ENCODE measurements around the gene TM4SF18. TPM values are rescaled to one million over a fixed set of nuclear protein-coding genes. Genes with fewer than 3 reads are reported as not detected.

TM4SF18 gene
- total RNA-seq, 3 donors from 2014 or later (not counting 1 experiment from before 2014, with no cell fraction given), result not detected

DNA sequence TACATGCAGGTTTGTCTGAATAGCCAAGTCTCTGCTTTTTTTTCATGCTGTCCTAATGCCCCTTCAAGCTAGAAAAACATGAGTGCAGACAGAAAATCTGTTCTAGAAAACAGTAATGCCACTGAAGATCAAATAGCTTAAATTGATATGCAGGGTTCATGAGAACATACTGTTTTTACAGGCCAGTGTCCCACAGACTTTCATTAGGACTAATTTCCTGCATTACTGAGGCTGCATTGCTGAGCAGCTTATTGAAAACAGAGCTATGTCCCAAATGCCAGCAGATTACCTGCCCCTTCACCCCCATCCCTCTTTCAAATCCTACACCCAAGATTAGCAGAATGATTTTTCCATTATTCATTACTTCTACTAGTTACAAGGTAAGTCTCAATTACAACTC lies 665 bp downstream of the TM4SF18 start:
- Mint-ChIP-seq H3K4me1 (no peaks in the 10 kb centered on the region), H3K27me3 (ENCODE audit: low read depth in 2 of 2) (peaks cover 5 to 12% of the 10 kb centered on the region in 2 donors), H3K9me3 (no peaks in the 10 kb centered on the region), H3K4me3 (no peak overlapping the region), H3K27ac (no peak overlapping the region), H3K36me3 (no peaks in the 10 kb centered on the region)
- TF ChIP-seq, protein P1, sequence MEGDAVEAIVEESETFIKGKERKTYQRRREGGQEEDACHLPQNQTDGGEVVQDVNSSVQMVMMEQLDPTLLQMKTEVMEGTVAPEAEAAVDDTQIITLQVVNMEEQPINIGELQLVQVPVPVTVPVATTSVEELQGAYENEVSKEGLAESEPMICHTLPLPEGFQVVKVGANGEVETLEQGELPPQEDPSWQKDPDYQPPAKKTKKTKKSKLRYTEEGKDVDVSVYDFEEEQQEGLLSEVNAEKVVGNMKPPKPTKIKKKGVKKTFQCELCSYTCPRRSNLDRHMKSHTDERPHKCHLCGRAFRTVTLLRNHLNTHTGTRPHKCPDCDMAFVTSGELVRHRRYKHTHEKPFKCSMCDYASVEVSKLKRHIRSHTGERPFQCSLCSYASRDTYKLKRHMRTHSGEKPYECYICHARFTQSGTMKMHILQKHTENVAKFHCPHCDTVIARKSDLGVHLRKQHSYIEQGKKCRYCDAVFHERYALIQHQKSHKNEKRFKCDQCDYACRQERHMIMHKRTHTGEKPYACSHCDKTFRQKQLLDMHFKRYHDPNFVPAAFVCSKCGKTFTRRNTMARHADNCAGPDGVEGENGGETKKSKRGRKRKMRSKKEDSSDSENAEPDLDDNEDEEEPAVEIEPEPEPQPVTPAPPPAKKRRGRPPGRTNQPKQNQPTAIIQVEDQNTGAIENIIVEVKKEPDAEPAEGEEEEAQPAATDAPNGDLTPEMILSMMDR (IDR thresholded peaks at IDR 0.05), result no peak
- Histone ChIP-seq H3K27me3 (ENCODE audit: control insufficient read depth, insufficient read depth, low read length) (no peaks in the 10 kb centered on the region), H3K4me3 (ENCODE audit: low read length) (no peak overlapping the region), H3K27ac (ENCODE audit: low read length) (no peak overlapping the region), H3K4me1 (ENCODE audit: control insufficient read depth, insufficient read depth, low read length) (no peaks in the 10 kb centered on the region), H3K9me3 (ENCODE audit: control insufficient read depth, insufficient read depth, low read length) (no peaks in the 10 kb centered on the region), H3K36me3 (ENCODE audit: control insufficient read depth, insufficient read depth, low read length) (no peaks in the 10 kb centered on the region)
- ATAC-seq, result no peak
- DNase-seq, result no peak
- intact Hi-C loops (cut with micrococcal nuclease), result no loop called here

DNA sequence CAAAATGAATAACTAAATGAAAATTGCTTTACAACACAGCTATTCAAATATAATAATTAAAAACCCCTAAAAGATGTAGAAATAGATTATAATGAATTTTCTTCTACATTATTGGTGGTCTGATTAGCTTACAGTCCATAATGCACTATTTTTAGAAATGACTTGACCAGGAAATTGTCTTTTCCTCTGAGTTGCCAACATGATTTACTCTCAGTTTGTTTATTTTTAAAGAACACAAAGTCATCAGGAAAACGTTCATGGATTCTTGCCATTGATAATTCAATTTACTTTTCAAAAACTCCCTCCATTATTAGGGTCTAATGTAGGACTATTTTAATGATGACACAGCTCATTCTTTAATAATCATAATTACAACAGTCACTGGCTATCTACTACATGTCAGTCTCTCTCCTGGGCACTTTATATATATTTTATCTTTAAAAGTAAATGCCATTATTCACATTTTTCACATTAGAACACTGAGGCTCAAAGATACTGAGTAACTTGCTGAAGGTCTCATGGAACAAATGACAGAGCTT lies 1.1 kb downstream of the TM4SF18 start:
- Histone ChIP-seq H3K27ac (ENCODE audit: low read length) (no peak overlapping the region), H3K27me3 (ENCODE audit: control insufficient read depth, insufficient read depth, low read length) (no peaks in the 10 kb centered on the region), H3K4me1 (ENCODE audit: control insufficient read depth, insufficient read depth, low read length) (no peaks in the 10 kb centered on the region), H3K4me3 (ENCODE audit: low read length) (no peak overlapping the region), H3K36me3 (ENCODE audit: control insufficient read depth, insufficient read depth, low read length) (no peaks in the 10 kb centered on the region), H3K9me3 (ENCODE audit: control insufficient read depth, insufficient read depth, low read length) (no peaks in the 10 kb centered on the region)
- intact Hi-C loops (cut with micrococcal nuclease), result no loop called here
- TF ChIP-seq, protein P1 (IDR thresholded peaks at IDR 0.05), result no peak
- Mint-ChIP-seq H3K9me3 (no peaks in the 10 kb centered on the region), H3K27ac (no peak overlapping the region), H3K4me1 (no peaks in the 10 kb centered on the region), H3K36me3 (no peaks in the 10 kb centered on the region), H3K27me3 (ENCODE audit: low read depth in 2 of 2) (peaks cover 6 to 16% of the 10 kb centered on the region in 2 donors), H3K4me3 (no peak overlapping the region)
- WGBS (ENCODE audit: insufficient coverage), result no CpG with 5 or more reads among the region's 1 CpG
- no peak for DNase-seq
- ATAC-seq, result no peak

DNA sequence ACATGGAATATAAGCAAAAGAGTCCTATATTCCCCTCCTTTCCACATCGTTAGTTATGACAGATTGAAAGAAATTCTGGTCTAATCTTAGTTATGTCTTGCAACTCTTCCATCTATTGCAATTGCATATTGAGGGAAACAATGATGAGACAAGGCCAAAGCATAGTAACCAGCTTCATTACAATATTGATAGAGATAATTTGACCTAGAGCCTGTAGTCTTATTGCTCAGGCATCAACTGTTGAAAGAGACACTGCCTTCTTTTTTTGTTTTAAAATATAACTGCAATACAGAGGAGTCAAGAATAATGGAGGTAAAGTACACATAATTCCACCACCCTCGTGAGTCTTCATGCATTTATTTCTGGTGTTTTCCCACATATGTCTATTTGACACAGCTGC lies 2.0 kb downstream of the TM4SF18 start:
- Mint-ChIP-seq H3K9me3 (no peaks in the 10 kb centered on the region), H3K36me3 (no peaks in the 10 kb centered on the region), H3K27ac (no peak overlapping the region), H3K4me3 (no peak overlapping the region), H3K4me1 (no peaks in the 10 kb centered on the region), H3K27me3 (ENCODE audit: low read depth in 2 of 2) (peaks cover 8 to 19% of the 10 kb centered on the region in 2 donors)
- Histone ChIP-seq H3K27ac (ENCODE audit: low read length) (no peak overlapping the region), H3K4me1 (ENCODE audit: control insufficient read depth, insufficient read depth, low read length) (no peaks in the 10 kb centered on the region), H3K4me3 (ENCODE audit: low read length) (no peak overlapping the region), H3K36me3 (ENCODE audit: control insufficient read depth, insufficient read depth, low read length) (no peaks in the 10 kb centered on the region), H3K9me3 (ENCODE audit: control insufficient read depth, insufficient read depth, low read length) (no peaks in the 10 kb centered on the region), H3K27me3 (ENCODE audit: control insufficient read depth, insufficient read depth, low read length) (no peaks in the 10 kb centered on the region)
- TF ChIP-seq, protein P1 (IDR thresholded peaks at IDR 0.05), result no peak
- DNase-seq (no peak), ATAC-seq (no peak)
- 89% methylated on average over 1 of the region's 2 CpGs for WGBS (ENCODE audit: insufficient coverage)
- intact Hi-C loops (cut with micrococcal nuclease), result no loop called here

DNA sequence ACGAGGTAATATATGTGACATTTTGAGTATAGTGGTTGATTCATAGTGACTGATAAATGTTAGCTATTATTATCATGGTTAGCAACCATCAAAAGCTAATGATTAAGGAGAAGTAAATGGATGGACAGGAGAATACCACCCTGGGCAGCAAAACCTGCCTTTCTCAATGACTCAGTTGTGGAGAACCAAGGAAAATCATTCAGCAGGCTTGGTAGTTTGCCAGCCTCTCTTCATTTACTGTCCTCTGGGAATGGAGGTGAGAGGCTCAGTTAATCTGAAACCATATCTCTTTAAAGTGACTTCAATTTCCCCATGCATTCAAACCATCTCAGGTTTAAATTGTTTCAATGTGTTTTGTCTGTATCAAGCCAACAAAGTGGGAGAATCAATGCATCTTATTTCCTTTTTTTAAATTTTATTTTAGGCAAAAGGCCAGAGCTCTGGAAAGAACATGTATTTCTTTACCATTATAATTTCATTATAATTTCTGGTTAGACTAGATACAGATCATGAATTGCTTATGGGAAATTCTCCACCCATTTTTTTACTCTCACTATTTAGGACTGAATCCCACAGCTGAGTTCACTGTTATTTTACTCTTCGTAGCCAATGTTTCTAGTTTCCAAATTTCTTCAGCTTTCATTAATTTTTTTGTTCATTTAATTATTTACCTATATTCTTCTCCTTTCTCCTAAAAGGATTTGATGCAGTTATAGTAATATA lies 2.7 kb downstream of the TM4SF18 start:
- no peaks in the 10 kb centered on the region for H3K9me3 Mint-ChIP-seq
- H3K27me3 Mint-ChIP-seq (ENCODE audit: low read depth in 2 of 2), result peaks cover 10 to 19% of the 10 kb centered on the region in 2 donors
- H3K4me1 ChIP-seq (ENCODE audit: control insufficient read depth, insufficient read depth, low read length), result no peaks in the 10 kb centered on the region
- no peak overlapping the region for H3K4me3 Mint-ChIP-seq
- H3K36me3 Mint-ChIP-seq, result no peaks in the 10 kb centered on the region
- no peak overlapping the region for H3K27ac Mint-ChIP-seq
- WGBS (ENCODE audit: insufficient coverage), result 89% methylated on average over 2 of the region's 2 CpGs
- H3K27me3 ChIP-seq (ENCODE audit: control insufficient read depth, insufficient read depth, low read length), result no peaks in the 10 kb centered on the region
- H3K9me3 ChIP-seq (ENCODE audit: control insufficient read depth, insufficient read depth, low read length), result no peaks in the 10 kb centered on the region
- H3K4me3 ChIP-seq (ENCODE audit: low read length), result no peak overlapping the region
- DNase-seq, result no peak
- no peak for ATAC-seq
- no peaks in the 10 kb centered on the region for H3K36me3 ChIP-seq (ENCODE audit: control insufficient read depth, insufficient read depth, low read length)
- TF ChIP-seq, protein P1 (IDR thresholded peaks at IDR 0.05), result no peak
- H3K27ac ChIP-seq (ENCODE audit: low read length), result no peak overlapping the region
- H3K4me1 Mint-ChIP-seq, result no peaks in the 10 kb centered on the region
- intact Hi-C loops (cut with micrococcal nuclease), result no loop called here

All from natural killer cell (primary cell).